Measurements from ENCODE around the gene ABCA12.

ABCA12 gene

GRCh38 chr2:215136669-215137328 lies 1.6 kb downstream of the ABCA12 start:
- peak; percentile 15 for DNase-seq

DNA sequence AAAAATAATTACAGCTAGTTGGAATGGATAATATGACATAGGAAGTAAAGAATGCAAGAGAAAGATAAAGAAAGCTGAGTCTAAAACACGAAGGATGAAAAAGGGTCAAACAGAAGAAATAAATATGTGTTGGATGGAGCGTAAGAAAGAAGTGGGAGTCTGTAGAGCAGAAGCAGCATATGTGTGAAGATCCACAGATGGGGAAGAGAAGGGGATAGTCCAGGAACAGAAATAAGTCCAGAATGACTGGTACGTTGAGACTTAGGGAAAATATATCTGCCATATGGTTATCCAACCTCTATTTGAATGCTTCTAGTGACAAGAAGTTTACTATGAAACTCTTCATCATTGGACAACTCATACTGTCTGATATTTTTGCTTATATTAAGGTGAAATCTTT lies 18.0 kb downstream of the ABCA12 start:
- no peak for DNase-seq

GRCh38 chr2:215119847-215120246 lies 18.6 kb downstream of the ABCA12 start:
- DNase-seq, result no peak

DNA sequence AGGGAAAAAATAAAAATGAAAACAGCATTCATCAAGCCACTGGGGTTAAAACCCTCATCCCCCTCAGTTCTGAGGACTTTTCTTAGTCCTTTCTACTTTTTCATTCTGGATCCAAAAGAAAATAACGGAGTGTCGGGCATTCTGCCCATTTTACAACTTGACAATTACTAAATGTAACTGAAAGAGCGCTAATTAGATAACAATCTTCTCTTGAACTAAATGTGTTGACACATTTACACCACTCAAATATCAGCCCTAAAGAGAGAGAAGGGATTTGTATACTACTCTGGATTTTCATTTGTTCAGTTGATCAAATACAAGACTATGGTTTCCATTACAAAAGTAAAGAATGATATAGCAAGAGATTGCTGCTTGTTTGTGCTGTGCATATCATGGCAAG lies 27.5 kb downstream of the ABCA12 start:
- no peak for DNase-seq

DNA sequence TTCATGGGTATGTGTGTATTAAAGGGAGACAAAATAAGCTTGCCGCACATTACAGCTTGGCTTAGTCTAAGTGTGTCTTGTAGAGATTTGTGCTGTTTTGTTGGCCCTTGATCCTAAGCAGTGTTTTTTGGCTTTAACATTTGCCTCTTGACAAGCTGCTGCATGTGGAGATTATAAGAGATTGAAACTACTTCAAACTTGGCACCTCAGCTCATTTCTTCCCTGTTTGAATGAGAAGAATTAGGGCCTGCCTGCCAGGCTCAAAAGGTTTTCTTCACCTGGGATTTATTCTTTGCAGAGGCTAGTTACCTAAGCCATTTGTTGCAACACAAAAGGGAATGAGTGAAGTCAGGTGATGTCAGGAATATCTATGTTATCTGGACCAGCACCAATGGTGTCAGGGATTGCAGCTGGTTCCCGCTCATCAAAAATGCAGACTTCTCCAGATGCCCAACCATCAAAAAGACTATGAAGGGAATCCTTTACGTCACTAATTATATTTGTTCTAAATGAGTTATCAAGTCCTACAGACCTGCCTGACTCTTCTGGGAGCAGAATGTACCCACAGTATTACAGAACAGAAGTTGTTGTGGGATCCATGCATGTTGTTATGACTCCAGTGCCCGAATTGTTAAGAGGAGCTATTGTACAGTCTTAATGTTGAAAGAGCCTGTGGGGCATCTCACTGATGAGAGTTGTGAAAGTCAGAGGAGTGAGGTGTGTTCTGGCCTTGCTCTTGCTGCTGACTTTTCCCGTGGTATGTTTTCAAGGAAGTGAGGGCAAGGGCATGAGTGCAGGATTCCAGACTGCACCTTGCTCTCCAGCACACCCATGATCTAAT lies 31.0 kb downstream of the ABCA12 start:
- DNase-seq, result no peak

- no peak for DNase-seq
Observed at GRCh38 chr2:215105607-215106354, 32.6 kb downstream of the ABCA12 start.

- DNase-seq, result no peak
Observed at GRCh38 chr2:215104226-215104625, 34.2 kb downstream of the ABCA12 start.

DNA sequence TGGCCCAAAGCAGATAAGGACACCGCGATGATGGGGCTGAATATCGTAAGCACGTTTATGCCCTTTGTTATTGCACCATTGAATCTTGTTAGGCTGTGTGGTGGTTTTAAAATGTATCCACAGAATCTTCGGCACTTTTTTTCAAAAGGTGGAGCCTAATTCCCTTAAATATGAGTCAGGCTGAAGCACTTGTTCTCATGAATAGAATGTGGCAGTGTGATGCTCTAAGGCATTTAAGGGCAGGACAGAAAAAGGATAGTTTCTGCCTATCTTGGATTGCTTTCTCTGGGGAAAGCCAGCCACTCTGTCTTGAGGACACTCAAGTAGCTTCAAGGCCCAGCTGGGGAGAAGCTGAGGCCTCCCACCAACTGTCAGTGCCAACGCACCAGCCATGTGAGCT lies 39.6 kb downstream of the ABCA12 start:
- no peak for DNase-seq

- DNase-seq, result no peak
Observed at GRCh38 chr2:215084080-215084479, 54.3 kb downstream of the ABCA12 start.

GRCh38 chr2:215083146-215083545 lies 55.3 kb downstream of the ABCA12 start:
- DNase-seq, result no peak

- no peak for DNase-seq
Observed at GRCh38 chr2:215082446-215082845, 56.0 kb downstream of the ABCA12 start.

DNA sequence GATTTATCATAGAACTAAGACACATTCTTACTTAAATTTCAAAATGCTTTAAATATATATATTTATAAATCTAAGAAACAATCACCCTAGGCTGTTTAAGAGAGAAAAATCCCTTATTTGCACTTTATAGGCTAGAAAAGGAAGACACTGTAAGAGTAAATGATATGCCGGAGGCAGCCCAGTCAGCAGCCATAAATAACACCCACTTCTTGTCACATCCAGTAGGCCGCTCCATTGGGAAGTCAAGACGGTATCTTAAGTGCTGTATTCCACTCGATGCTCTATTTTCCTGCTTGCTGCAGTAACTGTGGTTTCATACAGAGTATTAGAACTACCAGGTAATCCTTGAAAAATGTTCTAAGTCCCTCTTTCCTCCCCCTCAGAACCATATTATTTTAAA lies 57.9 kb downstream of the ABCA12 start:
- no peak for DNase-seq

GRCh38 chr2:215071676-215072075 lies 66.8 kb downstream of the ABCA12 start:
- DNase-seq, result no peak

DNA sequence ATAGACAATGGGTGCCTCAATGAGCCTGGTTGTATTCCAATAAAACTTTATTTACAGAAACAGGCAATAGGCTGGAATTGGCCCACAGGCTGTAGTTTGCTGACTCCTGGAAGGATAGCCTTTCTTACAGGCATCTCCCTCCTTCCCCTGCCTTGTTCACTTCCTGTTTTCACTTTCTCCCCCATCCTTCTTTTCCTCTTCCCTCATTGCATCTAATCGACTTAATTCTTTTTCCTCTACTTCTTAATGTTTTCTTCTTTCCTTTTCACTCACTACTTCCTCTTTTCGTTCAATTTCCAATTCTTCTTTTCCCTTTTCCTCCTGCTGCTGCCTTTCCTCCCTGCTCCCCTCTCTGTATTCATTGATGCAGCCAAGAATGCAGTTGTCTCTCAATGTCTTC lies 70.0 kb downstream of the ABCA12 start:
- DNase-seq, result no peak

GRCh38 chr2:215066124-215066523 lies 72.3 kb downstream of the ABCA12 start:
- no peak for DNase-seq

- DNase-seq, result no peak
Observed at GRCh38 chr2:215063526-215063925, 74.9 kb downstream of the ABCA12 start.

GRCh38 chr2:215060861-215061536 lies 77.4 kb downstream of the ABCA12 start:
- no peak for DNase-seq

GRCh38 chr2:215059724-215060123 lies 78.7 kb downstream of the ABCA12 start:
- DNase-seq, result no peak

- DNase-seq, result no peak
Observed at GRCh38 chr2:215055891-215056290, 82.5 kb downstream of the ABCA12 start.

DNA sequence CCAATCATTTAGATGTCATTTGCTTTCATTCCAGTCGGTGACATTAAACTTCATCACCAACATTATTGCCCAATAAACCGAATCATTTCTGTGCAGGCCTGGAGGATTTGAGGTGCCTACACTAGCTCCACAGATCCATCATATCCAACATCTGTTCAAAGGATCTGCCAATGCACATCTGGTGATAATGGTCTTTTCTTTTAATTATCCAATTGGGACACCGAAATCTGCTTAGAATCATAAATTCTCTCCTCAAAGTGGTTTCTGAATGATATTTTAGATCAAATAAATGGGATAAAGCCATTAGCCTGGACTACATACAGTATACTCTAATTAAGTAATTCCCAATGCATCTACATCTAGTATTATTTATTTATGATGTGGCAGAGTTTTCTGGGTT lies 85.6 kb downstream of the ABCA12 start:
- no peak for DNase-seq

DNA sequence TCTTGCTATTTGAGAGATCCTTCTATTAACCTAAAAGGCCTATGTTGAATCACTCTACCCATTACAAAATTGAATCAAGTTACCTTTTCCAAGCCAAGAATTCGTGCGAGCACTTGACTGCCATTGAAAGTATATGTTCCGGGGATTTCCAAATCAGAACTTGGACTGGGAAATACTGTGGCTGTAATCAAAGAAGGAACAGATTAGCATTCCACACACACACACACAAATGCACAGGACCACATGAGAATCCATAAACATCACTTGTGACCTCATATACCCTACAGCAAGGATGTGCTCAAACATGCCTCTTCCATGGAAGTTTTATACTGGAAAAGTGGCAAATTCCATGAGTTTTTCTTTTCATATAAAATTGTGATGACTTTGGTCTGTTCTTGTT lies 86.0 kb downstream of the ABCA12 start:
- no peak for DNase-seq

DNA sequence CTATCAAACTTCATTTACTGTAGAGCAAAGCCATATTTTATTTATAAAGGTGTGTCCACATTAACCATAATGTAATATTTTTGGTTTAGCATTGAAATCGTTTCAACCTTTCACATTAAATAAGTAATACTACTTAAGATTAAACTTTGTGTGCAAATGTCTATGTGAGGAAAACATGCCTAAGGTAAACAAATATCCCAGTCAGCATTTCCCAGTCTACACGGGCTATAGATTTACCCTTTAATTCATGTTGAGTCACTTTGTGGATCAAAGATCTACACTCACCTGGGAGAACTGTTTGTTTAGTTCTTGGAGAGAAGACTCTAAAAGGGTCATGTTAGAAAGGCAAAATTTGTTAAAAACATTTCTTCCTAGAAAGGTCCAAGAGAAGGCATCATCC lies 89.1 kb downstream of the ABCA12 start:
- no peak for DNase-seq

DNA sequence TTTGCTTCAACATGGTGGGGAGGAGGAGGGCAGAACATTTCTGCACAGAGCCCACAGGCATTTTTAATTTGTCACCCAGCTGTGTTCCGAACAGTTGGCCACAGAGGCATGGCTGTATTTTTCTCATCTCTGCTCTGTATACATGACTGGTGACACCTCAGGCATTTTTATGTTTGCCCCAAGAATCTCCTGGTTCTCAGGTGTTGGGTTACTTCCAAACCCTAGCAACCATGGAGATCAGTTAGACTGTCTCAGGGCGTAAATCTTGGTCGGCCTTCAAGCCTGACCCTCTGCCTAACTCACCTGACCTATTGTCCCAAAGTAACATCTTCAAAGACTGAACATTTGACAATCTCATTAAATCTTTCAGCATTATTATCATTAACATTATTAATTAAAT lies 100.0 kb downstream of the ABCA12 start:
- no peak for DNase-seq
